Heart right ventricle (tissue), 16 donors: ENCODE results near the gene TFDP3. TPM values are rescaled to one million over a fixed set of nuclear protein-coding genes. Genes with fewer than 3 reads are reported as not detected.

Experiments used
- ATAC-seq, 8 donors: fragments of 200-7000 bp; cut with Tn5 transposase; one replicate each; pipeline ENCODE4 v1.9.1; 2020; ENCODE audit warnings: mild to moderate bottlenecking in 8 of 8, moderate library complexity in 8 of 8, moderate number of reproducible peaks in 1 of 8
- DNase-seq, 2 donors: peaks; one replicate each; pipeline ENCODE4 v3.0.0-alpha.2; 2020
- H3K27ac ChIP-seq, 10 donors: fragments of 200-600 bp; sonication (generic) in 2 of 10; one replicate each; pipeline versions ENCODE4 v1.5.0 to v1.8.0; 2020 to 2022; ENCODE audit warnings: mild to moderate bottlenecking in 3 of 10
- H3K27me3 ChIP-seq, 7 donors: fragments of 200-600 bp; one replicate each; pipeline ENCODE4 v1.8.0; 2021 to 2022; ENCODE audit warnings: mild to moderate bottlenecking in 2 of 7
- H3K36me3 ChIP-seq, 9 donors: fragments of 200-600 bp; sonication (generic) in 1 of 9; one replicate each; pipeline versions ENCODE4 v1.5.0 to v1.8.0; 2020 to 2022; ENCODE audit warnings: mild to moderate bottlenecking in 2 of 9
- H3K4me1 ChIP-seq, 9 donors: fragments of 200-600 bp; sonication (generic) in 1 of 9; one replicate each; pipeline versions ENCODE4 v1.5.0 to v1.8.0; 2020 to 2022; ENCODE audit warnings: mild to moderate bottlenecking in 4 of 9
- H3K4me3 ChIP-seq, 10 donors: fragments of 200-600 bp; sonication (generic) in 2 of 10; one replicate each; pipeline versions ENCODE4 v1.5.0 to v1.8.0; 2020 to 2022; ENCODE audit warnings: mild to moderate bottlenecking in 7 of 10, moderate library complexity in 2 of 10
- H3K9me3 ChIP-seq, 11 donors: fragments of 200-600 bp in 10 of 11; sonication (generic) in 2 of 11; one replicate each; pipeline versions ENCODE4 v1.5.0 to v1.8.0; 2013 to 2022; ENCODE audit warnings: mild to moderate bottlenecking in 2 of 11, control low read depth in 1 of 11, moderate library complexity in 1 of 11
- CTCF ChIP-seq, 9 donors: fragments of 200-600 bp; sonication (generic) in 2 of 9; IDR thresholded peaks; one replicate each; pipeline versions ENCODE4 v1.5.0 to v1.8.0; 2021 to 2022; ENCODE audit warnings: antibody characterized with exemption in 9 of 9, mild to moderate bottlenecking in 5 of 9, moderate library complexity in 1 of 9
- WGBS, 2 donors: extraction: QIAGEN DNeasy Blood & Tissue Kit; methylation state at CpG; one replicate each; pipeline ENCODE4 v1.1.7; 2013; ENCODE audit warnings: inconsistent platforms in 1 of 2; 5-methylcytosine and 5-hydroxymethylcytosine counted together
- intact Hi-C, 10 donors: fragments of 100-400 bp; cut with DNase I; formaldehyde crosslinking; loops; one replicate each; pipeline versions ENCODE4 v1.11.1 to v1.14.2; 2022
- polyA plus RNA-seq, 2 donors: library from polyadenylated mRNA; stranded (reverse); fragments of 200-250 nt; gene quantifications; one replicate each; pipeline ENCODE4 v1.2.3, GENCODE V29; 2013
- total RNA-seq, 10 donors: library from RNA; stranded (reverse); fragmentation: NEBNext Ultra II Directional in 3 of 10; extraction: Animal tissue kit (Norgen Biotek cat#: 25700) in 3 of 10; gene quantifications; one replicate each; pipeline versions ENCODE4 v1.2.1 to v1.2.4, GENCODE V29; 2021 to 2023
- donor health status: Arrhythmogenic right ventricular cardiomyopathy.
- donor health status: ischemic (EF 13 %, LVEDD 7.1; RV severe dilation, severe dysfunction).
- donor health status: healthy with polysubstance abuse.
- donor health status: DM: no; HTN: yes; CAD: no.
- donor health status: DM: no; HTN: no; CAD: no.
- donor health status: ischemic (EF 25% LVEDD 6.9; RV normal size, moderate dysfunction).
- donor health status: ischemic (EF 25% LVEDD 5.7; RV mildly dilated, moderate dysfunction).
- donor health status: healthy.
- donor health status: DM: yes; HTN: yes; CAD: no.
- donor health status: Ischemic cardiomyopathy.
- donor health status: ischemic (EF 35%, LVEDD 5.7; RV mildly dilated, moderate dysfunction).
- donor health status: nonischemic (EF 11% LVEDD 7.7; RV severe dilation, severe dysfunction).
- donor health status: DM: yes; HTN: yes; CAD: no.
- donor health status: PGD.
- donor health status: ischemic (EF 29% LVEDD 5.4; RV normal size, mild dysfunction).
- donor health status: nonischemic (EF 23%, LVEDD 6.1; RV moderate dilation, normal function).

TFDP3 gene
- total and polyA plus RNA-seq, 12 donors: not detected

- H3K9me3 ChIP-seq: no peaks in the 10 kb centered on the region
- no peak overlapping the region for H3K27ac ChIP-seq
- H3K36me3 ChIP-seq: no peaks in the 10 kb centered on the region
- intact Hi-C loops: no loop called here
- H3K4me1 ChIP-seq: no peaks in the 10 kb centered on the region
- 81 to 93% methylated on average over 3 of the region's 3 CpGs for WGBS, 2 donors
- H3K27me3 ChIP-seq: peaks cover 0 to 28% (median 0%) of the 10 kb centered on the region in 7 donors
- no peak overlapping the region for H3K4me3 ChIP-seq
- TF ChIP-seq CTCF (IDR thresholded peaks at IDR 0.05): no peak
- ATAC-seq: no peak
- no peak for DNase-seq
Measured at GRCh38 chrX:133254666-133255065, 36.5 kb upstream of the TFDP3 start.

GRCh38 chrX:133251204-133251603 is 33.0 kb upstream of the TFDP3 start:
- DNase-seq (no peak), ATAC-seq (no peak)
- 66 to 67% methylated on average over 5 of the region's 5 CpGs for whole genome bisulfite sequencing, 2 donors
- peaks cover 0 to 22% (median 1%) of the 10 kb centered on the region in 11 donors for H3K9me3 ChIP-seq
- intact Hi-C loops: no loop called here
- H3K4me1 ChIP-seq: no peaks in the 10 kb centered on the region
- no peak overlapping the region for H3K27ac ChIP-seq
- no peak for TF ChIP-seq CTCF (IDR thresholded peaks at IDR 0.05)
- H3K36me3 ChIP-seq: no peaks in the 10 kb centered on the region
- no peak overlapping the region for H3K4me3 ChIP-seq
- peaks cover 0 to 8% (median 0%) of the 10 kb centered on the region in 7 donors for H3K27me3 ChIP-seq

- H3K36me3 ChIP-seq: no peaks in the 10 kb centered on the region
- 60 to 80% methylated on average over 5 of the region's 5 CpGs for WGBS, 2 donors
- no peak for TF ChIP-seq CTCF (IDR thresholded peaks at IDR 0.05)
- intact Hi-C loops: no loop called here
- peaks cover 0 to 8% (median 0%) of the 10 kb centered on the region in 7 donors for H3K27me3 ChIP-seq
- ATAC-seq: no peak
- no peak overlapping the region for H3K27ac ChIP-seq
- H3K4me1 ChIP-seq: no peaks in the 10 kb centered on the region
- no peak overlapping the region for H3K4me3 ChIP-seq
- no peak for DNase-seq
- H3K9me3 ChIP-seq: peaks cover 0 to 29% (median 2%) of the 10 kb centered on the region in 11 donors
Measured at GRCh38 chrX:133250184-133251100, 32.3 kb upstream of the TFDP3 start.

GRCh38 chrX:133249266-133250058 is 31.3 kb upstream of the TFDP3 start:
- H3K27me3 ChIP-seq: peaks cover 0 to 12% (median 0%) of the 10 kb centered on the region in 7 donors
- TF ChIP-seq CTCF (IDR thresholded peaks at IDR 0.05): peak in 2 of 9 donors; percentile 16 to 21
- intact Hi-C loops: no loop called here
- H3K4me1 ChIP-seq: no peaks in the 10 kb centered on the region
- DNase-seq: no peak
- H3K9me3 ChIP-seq: peaks cover 0 to 29% (median 2%) of the 10 kb centered on the region in 11 donors
- H3K27ac ChIP-seq: no peak overlapping the region
- 52 to 58% methylated on average over 4 of the region's 4 CpGs for WGBS, 2 donors
- no peak for ATAC-seq
- H3K4me3 ChIP-seq: no peak overlapping the region
- H3K36me3 ChIP-seq: no peaks in the 10 kb centered on the region
